GM23338 (cell line): Measurements from ENCODE around the gene ENC1. TPM values are rescaled to one million over a fixed set of nuclear protein-coding genes. Genes with fewer than 3 reads are reported as not detected.

Experiments used
- ATAC-seq: fragments of 200-7000 bp; cut with Tn5 transposase; 3 replicates; pipeline ENCODE4 v1.9.1; 2020
- DNase-seq: peaks from one replicate; pipeline ENCODE4 v3.0.0-alpha.2; 2015; ENCODE audit warnings: low spot score
- H2AFZ ChIP-seq: fragments of 200-600 bp; sonication (generic); 2 replicates; pipeline ENCODE4 v1.8.0; 2016; ENCODE audit warnings: antibody characterized with exemption, mild to moderate bottlenecking, moderate library complexity
- H3F3A ChIP-seq: fragments of 200-600 bp; sonication (generic); replicated peaks from 2 replicates; pipeline ENCODE4 v1.8.0; 2017; ENCODE audit warnings: antibody characterized with exemption, mixed run types, low read depth
- H3K27ac ChIP-seq: fragments of 200-600 bp; sonication (generic); 2 replicates; pipeline ENCODE4 v1.6.1; 2016; ENCODE audit warnings: low read depth
- H3K27me3 ChIP-seq: fragments of 200-600 bp; sonication (generic); 2 replicates; pipeline ENCODE4 v1.8.0; 2016; ENCODE audit warnings: mild to moderate bottlenecking, mixed run types, moderate library complexity; ENCODE audit not compliant: insufficient read depth
- H3K36me3 ChIP-seq: fragments of 200-600 bp; sonication (generic); 2 replicates; pipeline ENCODE4 v1.8.0; 2016; ENCODE audit warnings: mild to moderate bottlenecking; ENCODE audit not compliant: insufficient read depth
- H3K4me1 ChIP-seq: fragments of 200-600 bp; sonication (generic); 2 replicates; pipeline ENCODE4 v1.8.0; 2016; ENCODE audit warnings: mild to moderate bottlenecking, moderate library complexity; ENCODE audit not compliant: insufficient read depth
- H3K4me2 ChIP-seq: fragments of 200-600 bp; sonication (generic); 2 replicates; pipeline ENCODE4 v1.7.1; 2017; ENCODE audit warnings: mixed run types
- H3K4me3 ChIP-seq: fragments of 200-600 bp; sonication (generic); 2 replicates; pipeline ENCODE4 v1.6.1; 2016; ENCODE audit warnings: mixed run types
- H3K79me2 ChIP-seq: fragments of 200-600 bp; sonication (generic); replicated peaks from 2 replicates; pipeline ENCODE4 v1.8.0; 2017; ENCODE audit warnings: mild to moderate bottlenecking; ENCODE audit not compliant: insufficient read depth
- H3K9me2 ChIP-seq: fragments of 200-600 bp; sonication (generic); 2 replicates; pipeline ENCODE4 v1.8.0; 2017; ENCODE audit not compliant: insufficient read depth
- H4K20me1 ChIP-seq: fragments of 200-600 bp; sonication (generic); replicated peaks from 2 replicates; pipeline ENCODE4 v1.8.0; 2017; ENCODE audit warnings: mild to moderate bottlenecking; ENCODE audit not compliant: insufficient read depth
- H3K27ac Mint-ChIP-seq: 2 replicates; pipeline ENCODE4 v1.8.0; 2020; ENCODE audit warnings: inconsistent platforms, mild to moderate bottlenecking, moderate library complexity, mixed read lengths
- H3K27me3 Mint-ChIP-seq: 3 replicates; pipeline ENCODE4 v1.8.0; 2022; ENCODE audit warnings: low read depth, mild to moderate bottlenecking, moderate library complexity, mixed read lengths, inconsistent platforms; ENCODE audit not compliant: insufficient read depth, poor library complexity
- H3K36me3 Mint-ChIP-seq: 3 replicates; pipeline ENCODE4 v1.8.0; 2021; ENCODE audit warnings: low read depth, mild to moderate bottlenecking, inconsistent platforms, moderate library complexity, mixed read lengths
- H3K4me1 Mint-ChIP-seq: 3 replicates; pipeline ENCODE4 v1.8.0; 2020; ENCODE audit warnings: mild to moderate bottlenecking, inconsistent platforms, mixed read lengths
- H3K4me3 Mint-ChIP-seq: 3 replicates; pipeline ENCODE4 v1.8.0; 2021; ENCODE audit warnings: moderate library complexity, mild to moderate bottlenecking, inconsistent platforms, mixed read lengths
- H3K9me3 Mint-ChIP-seq: 3 replicates; pipeline ENCODE4 v1.8.0; 2020; ENCODE audit warnings: moderate library complexity, mild to moderate bottlenecking, inconsistent platforms, mixed read lengths
- CREB1 ChIP-seq: fragments of 250-450 bp; sonication (Bioruptor Pico); IDR thresholded peaks from 2 replicates; pipeline ENCODE4 v1.5.0; 2020; ENCODE audit warnings: low read depth, mild to moderate bottlenecking, moderate library complexity
- CTCF ChIP-seq, 2 experiments: fragments of 200-600 bp in 1 of 2; sonication (generic) in 1 of 2; conservative IDR thresholded peaks; 2 replicates each; pipeline versions ENCODE4 v1.5.1 to v1.6.1; 2016 to 2017; ENCODE audit warnings: antibody characterized with exemption in 2 of 2, low read depth in 2 of 2, mild to moderate bottlenecking in 2 of 2, moderate library complexity in 1 of 2
- ETS1 ChIP-seq: IDR thresholded peaks from 2 replicates; pipeline ENCODE4 v1.6.1; 2016; ENCODE audit warnings: antibody characterized with exemption
- EZH2 ChIP-seq: fragments of 200-600 bp; sonication (generic); IDR thresholded peaks from one replicate; pipeline ENCODE4 v1.8.0; 2017; ENCODE audit warnings: antibody characterized with exemption, mild to moderate bottlenecking, low read depth; ENCODE audit not compliant: unreplicated experiment
- EZH2phosphoT487 ChIP-seq: fragments of 200-600 bp; sonication (generic); IDR thresholded peaks from one replicate; pipeline ENCODE4 v1.8.1; 2018; ENCODE audit warnings: antibody characterized with exemption; ENCODE audit not compliant: unreplicated experiment
- JUNB ChIP-seq: IDR thresholded peaks from one replicate; pipeline ENCODE4 v1.6.1; 2016; ENCODE audit warnings: antibody characterized with exemption; ENCODE audit not compliant: unreplicated experiment
- NANOG ChIP-seq: IDR thresholded peaks from 2 replicates; pipeline ENCODE4 v1.6.1; 2016; ENCODE audit warnings: antibody characterized with exemption, borderline replicate concordance
- POLR2AphosphoS5 ChIP-seq: IDR thresholded peaks from 2 replicates; pipeline ENCODE4 v1.6.1; 2016; ENCODE audit warnings: antibody characterized with exemption, low read depth
- REST ChIP-seq: IDR thresholded peaks from one replicate; pipeline ENCODE4 v1.6.1; 2018; ENCODE audit warnings: antibody characterized with exemption; ENCODE audit not compliant: unreplicated experiment
- STAT1 ChIP-seq: IDR thresholded peaks from one replicate; pipeline ENCODE4 v1.6.1; 2016; ENCODE audit warnings: antibody characterized with exemption; ENCODE audit not compliant: unreplicated experiment
- ZNF114 ChIP-seq: fragments of 250-450 bp; sonication (Bioruptor Pico); IDR thresholded peaks from 2 replicates; pipeline ENCODE4 v1.5.0; 2020; ENCODE audit warnings: mild to moderate bottlenecking, moderate library complexity
- ZNF331 ChIP-seq: fragments of 250-450 bp; sonication (Bioruptor Pico); IDR thresholded peaks from 2 replicates; pipeline ENCODE4 v1.5.0; 2020; ENCODE audit warnings: low read depth, mild to moderate bottlenecking, moderate library complexity
- ZNF462 ChIP-seq: fragments of 250-450 bp; sonication (Bioruptor Pico); IDR thresholded peaks from 2 replicates; pipeline ENCODE4 v1.5.0; 2020; ENCODE audit warnings: mild to moderate bottlenecking, moderate library complexity
- polyA plus RNA-seq: library from polyadenylated mRNA; unstranded; fragments of >200 nt; fragmentation: Nextera tagmentation; extraction: Ambion mirVana; gene quantifications from 2 replicates; pipeline ENCODE4 v1.2.1, GENCODE V29; 2016
- total RNA-seq: library from RNA; depleted of rRNA; stranded (reverse); fragments of >200 nt; shearing (Covaris generic); gene quantifications from 2 replicates; pipeline ENCODE4 v1.2.3, GENCODE V29; 2014

Gene ENC1
- total and polyA plus RNA-seq, 2 experiments from 2014 or later, result 8.2 to 27.9 TPM

GRCh38 chr5:74619308-74619707, 21.2 kb downstream of the ENC1 start:
- peaks cover 19% of the 10 kb centered on the region for H3K4me1 ChIP-seq
- H3K4me3 ChIP-seq, result no peak overlapping the region
- no peaks in the 10 kb centered on the region for H3K27me3 ChIP-seq
- Mint-ChIP-seq H3K4me1 (peaks cover 34% of the 10 kb centered on the region), H3K4me3 (no peak overlapping the region), H3K9me3 (peaks cover 7% of the 10 kb centered on the region; the same call in 2 of the 3 replicates), H3K27ac (no peak overlapping the region), H3K27me3 (peaks cover 6% of the 10 kb centered on the region), H3K36me3 (no peaks in the 10 kb centered on the region)
- H3K27ac ChIP-seq, result no peak overlapping the region
- ATAC-seq (no peak), DNase-seq (no peak)
- H3F3A ChIP-seq, result no peaks in the 10 kb centered on the region
- H3K36me3 ChIP-seq, result no peaks in the 10 kb centered on the region
- H3K9me2 ChIP-seq, result no peaks in the 10 kb centered on the region
- no peaks in the 10 kb centered on the region for H3K79me2 ChIP-seq
- no peaks in the 10 kb centered on the region for H4K20me1 ChIP-seq
- H3K4me2 ChIP-seq, result no peak overlapping the region
- no peak overlapping the region for H2AFZ ChIP-seq
- TF ChIP-seq JUNB (no peak), CTCF (conservative IDR thresholded peaks at IDR 0.05; ENCODE audit: low read depth in 2 of 2) (no peak), ETS1 (no peak), EZH2phosphoT487 (no peak), NANOG (no peak), POLR2AphosphoS5 (no peak), ZNF462 (CRISPR knock-in tag) (no peak), EZH2 (no peak), STAT1 (no peak), ZNF331 (CRISPR knock-in tag) (no peak), ZNF114 (CRISPR knock-in tag) (no peak), CREB1 (CRISPR knock-in tag) (no peak), REST (no peak)
